H1 (cell line): ENCODE data around the gene NSUN4. TPM values are rescaled to one million over a fixed set of nuclear protein-coding genes. Genes with fewer than 3 reads are reported as not detected.

ENCODE experiments used
- CTCF ChIA-PET: fragments of 300-600 bp; sonication (Branson Sonifier 250); formaldehyde crosslinking; loops from one replicate; lab custom pipeline; 2021; ENCODE audit not compliant: partially characterized antibody; lab: Charles Lee
- POLR2A ChIA-PET: fragments of 300-600 bp; sonication (Branson Sonifier 250); formaldehyde crosslinking; loops from one replicate; lab custom pipeline; 2021; ENCODE audit warnings: inconsistent platforms; ENCODE audit not compliant: partially characterized antibody; lab: Charles Lee
- DNase-seq, 2 experiments: peaks; one replicate each; pipeline versions ENCODE4 v3.0.0 to v3.0.0-alpha.2; 2010 to 2022; ENCODE audit warnings: low spot score in 2 of 2, low read depth in 1 of 2, mixed read lengths in 1 of 2
- FAIRE-seq: peaks from 2 replicates; lab custom pipeline; 2011; peaks lifted over from hg19 to GRCh38; lab: Jason Lieb, UNC
- H2AFZ ChIP-seq: 2 replicates; pipeline ENCODE4 v1.8.1; 2012; ENCODE audit warnings: low read length, inconsistent platforms
- H2AK5ac ChIP-seq: 2 replicates; pipeline ENCODE4 v1.6.1; 2013; ENCODE audit warnings: low read depth, low read length
- H2BK120ac ChIP-seq: replicated peaks from 2 replicates; pipeline ENCODE3; 2013; ENCODE audit warnings: low read depth, low read length, inconsistent platforms
- H2BK12ac ChIP-seq: 2 replicates; pipeline ENCODE4 v1.6.1; 2013; ENCODE audit warnings: low read depth, low read length
- H2BK15ac ChIP-seq: 2 replicates; pipeline ENCODE4 v1.6.1; 2013; ENCODE audit warnings: low read length
- H2BK20ac ChIP-seq: 2 replicates; pipeline ENCODE4 v1.6.1; 2013; ENCODE audit warnings: low read length
- H2BK5ac ChIP-seq: 2 replicates; pipeline ENCODE4 v1.6.1; 2013; ENCODE audit warnings: low read depth, low read length
- H3K14ac ChIP-seq: 2 replicates; pipeline ENCODE4 v1.6.1; 2013; ENCODE audit warnings: inconsistent platforms; ENCODE audit not compliant: insufficient read length
- H3K18ac ChIP-seq: 2 replicates; pipeline ENCODE4 v1.6.1; 2013; ENCODE audit warnings: low read length; ENCODE audit errors: extremely low read depth
- H3K23ac ChIP-seq: 2 replicates; pipeline ENCODE4 v1.6.1; 2013; ENCODE audit warnings: inconsistent platforms; ENCODE audit not compliant: insufficient read length
- H3K23me2 ChIP-seq: 2 replicates; pipeline ENCODE4 v1.6.1; 2013; ENCODE audit warnings: low read depth, low read length
- H3K27ac ChIP-seq: 2 replicates; pipeline ENCODE4 v1.6.1; 2011; ENCODE audit warnings: low read depth, low read length, inconsistent platforms
- H3K27me3 ChIP-seq, 4 experiments: replicated peaks in 1 of 4; 1 replicate in 1 of 4; 2 replicates in 3 of 4; pipeline versions ENCODE4 v1.6.1 to v1.8.1; 2011 to 2013; ENCODE audit warnings: low read length in 3 of 4, mild to moderate bottlenecking in 3 of 4, inconsistent platforms in 2 of 4, mixed read lengths in 2 of 4, moderate library complexity in 1 of 4; ENCODE audit not compliant: control insufficient read depth in 3 of 4, insufficient read depth in 3 of 4; ENCODE audit errors: extremely low read depth in 1 of 4
- H3K36me3 ChIP-seq, 4 experiments: 2 replicates each; pipeline versions ENCODE4 v1.6.1 to v1.8.1; 2011 to 2013; ENCODE audit warnings: mild to moderate bottlenecking in 4 of 4, low read length in 3 of 4, moderate library complexity in 2 of 4, control low read depth in 1 of 4, inconsistent platforms in 1 of 4; ENCODE audit not compliant: insufficient read depth in 4 of 4, control insufficient read depth in 2 of 4
- H3K4ac ChIP-seq: replicated peaks from 2 replicates; pipeline ENCODE3; 2013; ENCODE audit warnings: low read length, low read depth, mixed read lengths, inconsistent platforms; ENCODE audit not compliant: insufficient read length
- H3K4me1 ChIP-seq, 4 experiments: replicated peaks in 1 of 4; 1 replicate in 1 of 4; 2 replicates in 3 of 4; pipeline versions ENCODE4 v1.6.1 to v1.8.1; 2011 to 2013; ENCODE audit warnings: low read length in 3 of 4, inconsistent platforms in 2 of 4, mixed read lengths in 1 of 4; ENCODE audit not compliant: insufficient read depth in 4 of 4, control insufficient read depth in 3 of 4
- H3K4me2 ChIP-seq, 2 experiments: 2 replicates each; pipeline versions ENCODE4 v1.6.1 to v1.8.1; 2011 to 2013; ENCODE audit warnings: low read depth in 2 of 2, low read length in 2 of 2, control low read depth in 1 of 2, inconsistent platforms in 1 of 2, mild to moderate bottlenecking in 1 of 2; ENCODE audit not compliant: insufficient read depth in 1 of 2
- H3K4me3 ChIP-seq, 4 experiments: fragments of 200-600, 300-600 bp in 1 of 4; sonication (generic), shearing (Covaris generic), sonication (Bioruptor Twin) in 1 of 4; 2 replicates each; pipeline versions ENCODE4 v1.5.1 to v1.8.1; 2011 to 2016; ENCODE audit warnings: low read length in 4 of 4, low read depth in 3 of 4, control low read depth in 2 of 4, inconsistent platforms in 2 of 4, mild to moderate bottlenecking in 2 of 4, mixed read lengths in 1 of 4, moderate library complexity in 1 of 4; ENCODE audit not compliant: insufficient read depth in 2 of 4; ENCODE audit errors: extremely low read depth in 1 of 4
- H3K56ac ChIP-seq: replicated peaks from 2 replicates; pipeline ENCODE3; 2013; ENCODE audit warnings: low read depth, mild to moderate bottlenecking, mixed read lengths, low read length, inconsistent platforms; ENCODE audit not compliant: insufficient read length
- H3K79me1 ChIP-seq: 2 replicates; pipeline ENCODE4 v1.6.1; 2013; ENCODE audit warnings: low read depth, low read length, control low read depth
- H3K79me2 ChIP-seq, 2 experiments: 2 replicates each; pipeline versions ENCODE4 v1.6.1 to v1.8.1; 2012 to 2013; ENCODE audit warnings: low read length in 2 of 2, mild to moderate bottlenecking in 2 of 2, inconsistent platforms in 1 of 2; ENCODE audit not compliant: insufficient read depth in 2 of 2, control insufficient read depth in 1 of 2
- H3K9ac ChIP-seq, 4 experiments: replicated peaks in 1 of 4; 1 replicate in 1 of 4; 2 replicates in 3 of 4; pipeline versions ENCODE4 v1.6.1 to v1.8.1; 2011 to 2013; ENCODE audit warnings: low read depth in 3 of 4, low read length in 3 of 4, control low read depth in 2 of 4, mild to moderate bottlenecking in 2 of 4, moderate library complexity in 2 of 4, inconsistent platforms in 1 of 4; ENCODE audit errors: extremely low read depth in 1 of 4
- H3K9me3 ChIP-seq, 2 experiments: 2 replicates each; pipeline versions ENCODE4 v1.6.1 to v1.8.1; 2012 to 2013; ENCODE audit warnings: mild to moderate bottlenecking in 2 of 2, moderate library complexity in 2 of 2, control low read depth in 1 of 2, inconsistent platforms in 1 of 2, low read depth in 1 of 2, low read length in 1 of 2, mixed read lengths in 1 of 2; ENCODE audit not compliant: insufficient read depth in 2 of 2
- H4K20me1 ChIP-seq, 2 experiments: replicated peaks in 1 of 2; 2 replicates each; pipeline versions ENCODE3 to v1.8.1; 2011 to 2013; ENCODE audit warnings: inconsistent platforms in 2 of 2, low read length in 2 of 2, mild to moderate bottlenecking in 1 of 2; ENCODE audit not compliant: insufficient read depth in 2 of 2, control insufficient read depth in 1 of 2
- H4K5ac ChIP-seq: 2 replicates; pipeline ENCODE4 v1.6.1; 2013; ENCODE audit warnings: low read length, low read depth, mixed read lengths, inconsistent platforms; ENCODE audit not compliant: insufficient read length
- H4K8ac ChIP-seq: 2 replicates; pipeline ENCODE4 v1.8.0; 2013; ENCODE audit warnings: mild to moderate bottlenecking, moderate library complexity, low read length, inconsistent platforms; ENCODE audit not compliant: insufficient read depth; ENCODE audit errors: extremely low read depth
- H4K91ac ChIP-seq: replicated peaks from 2 replicates; pipeline ENCODE3; 2013; ENCODE audit warnings: low read length, mixed read lengths, inconsistent platforms; ENCODE audit not compliant: insufficient read length
- BCL11A ChIP-seq, 2 experiments: IDR thresholded peaks; one replicate each; pipeline ENCODE4 v1.6.1; 2011; ENCODE audit warnings: low read depth in 2 of 2, low read length in 2 of 2, mild to moderate bottlenecking in 2 of 2
- CHD1 ChIP-seq: IDR thresholded peaks from 2 replicates; pipeline ENCODE4 v1.6.1; 2012; ENCODE audit warnings: low read depth, low read length, improper control_type of control experiment
- JUN ChIP-seq: IDR thresholded peaks from 2 replicates; pipeline ENCODE4 v1.6.1; 2011; ENCODE audit warnings: low read depth, mild to moderate bottlenecking, improper control_type of control experiment, low read length
- MAFK ChIP-seq: IDR thresholded peaks from 2 replicates; pipeline ENCODE4 v1.6.1; 2012; ENCODE audit warnings: low read depth, mild to moderate bottlenecking, improper control_type of control experiment, low read length
- POLR2A ChIP-seq, 2 experiments: IDR thresholded peaks; 1 replicate in 1 of 2; 2 replicates in 1 of 2; pipeline ENCODE4 v1.6.1; 2011; ENCODE audit warnings: low read depth in 2 of 2, low read length in 2 of 2, mild to moderate bottlenecking in 2 of 2; ENCODE audit errors: control extremely low read depth in 1 of 2
- POLR2AphosphoS5 ChIP-seq: IDR thresholded peaks from 2 replicates; pipeline ENCODE4 v1.6.1; 2011; ENCODE audit warnings: low read depth, low read length
- RAD21 ChIP-seq, 2 experiments: IDR thresholded peaks in 1 of 2; conservative IDR thresholded peaks in 1 of 2; 2 replicates each; pipeline ENCODE4 v1.6.1; 2011; ENCODE audit warnings: low read depth in 2 of 2, low read length in 2 of 2, improper control_type of control experiment in 1 of 2, inconsistent platforms in 1 of 2, mild to moderate bottlenecking in 1 of 2, moderate library complexity in 1 of 2
- RNF2 ChIP-seq: fragments of 200-900, 300-1000 bp; sonication (generic); IDR thresholded peaks from 2 replicates; pipeline ENCODE4 v1.7.1; 2016; ENCODE audit warnings: borderline replicate concordance, low read depth, mild to moderate bottlenecking, antibody characterized with exemption, low read length; ENCODE audit not compliant: poor library complexity, severe bottlenecking; ENCODE audit errors: missing control alignments
- SAP30 ChIP-seq: fragments of 300-600 bp; sonication (generic); IDR thresholded peaks from 2 replicates; pipeline ENCODE4 v1.7.1; 2012; ENCODE audit warnings: low read length, moderate library complexity, mild to moderate bottlenecking, inconsistent platforms; ENCODE audit not compliant: insufficient read depth, insufficient replicate concordance
- SP1 ChIP-seq: IDR thresholded peaks from 2 replicates; pipeline ENCODE4 v1.6.1; 2011; ENCODE audit warnings: low read depth, low read length
- TEAD4 ChIP-seq: IDR thresholded peaks from 2 replicates; pipeline ENCODE4 v1.6.1; 2012; ENCODE audit warnings: low read depth, low read length, inconsistent platforms, mixed read lengths
- WGBS, 2 experiments: shearing (Covaris generic) in 1 of 2; methylation state at CpG; one replicate each; pipeline versions ENCODE4 v1.1.6 to v1.1.7; 2013 to 2015; ENCODE audit warnings: low lambda C conversion rate in 2 of 2, mixed read lengths in 2 of 2, inconsistent platforms in 1 of 2, low coverage in 1 of 2, missing lambda C conversion rate in 1 of 2; ENCODE audit not compliant: insufficient replicate concordance in 2 of 2, insufficient coverage in 1 of 2, insufficient read length in 1 of 2; ENCODE audit errors: extremely low coverage in 1 of 2, missing lambda C conversion rate in 1 of 2; 5-methylcytosine and 5-hydroxymethylcytosine counted together
- polyA plus RNA-seq, 7 experiments: library from polyadenylated mRNA; depleted of rRNA in 3 of 7; stranded (reverse) in 5 of 7; unstranded in 2 of 7; fragments of >200 nt in 5 of 7; fragments of 200-250 nt in 2 of 7; gene quantifications; 1 replicate in 5 of 7; 2 replicates in 1 of 7; 4 replicates in 1 of 7; pipeline versions ENCODE4 v1.2.1 to v1.2.3, GENCODE V29; 2011 to 2013; ENCODE audit warnings: missing spikeins in 2 of 7, mixed read lengths in 2 of 7
- total RNA-seq: library from RNA; stranded (reverse); fragmentation: NEBNext Ultra II Directional; extraction: Animal tissue kit (Norgen Biotek cat#: 25700); gene quantifications from 2 replicates; pipeline ENCODE4 v1.2.1, GENCODE V29; 2021

The NSUN4 gene
- total and polyA plus RNA-seq, 2 of the 8 experiments (the other 6 are each of a cell fraction or from before 2014, with no cell fraction given): 9.7 to 15.7 TPM

GRCh38 chr1:46303038-46303871 lies 37.4 kb upstream of the NSUN4 start, which contains the start of the genes LRRC41 and UQCRH:
Gene LRRC41, minus strand, starts transcription at chr1:46303616. Its CDS starts 294 bp downstream, at chr1:46303322.
Gene UQCRH, plus strand, starts transcription at chr1:46303698. Its CDS starts 69 bp downstream, at chr1:46303767.
- Histone ChIP-seq H3K4me2 (peak within 1 kb of the TSS; percentile 80 to 91), H3K18ac (peak within 1 kb of the TSS; percentile 63; the same call in 1 of the 2 replicates), H3K4me3 (peak within 1 kb of the TSS; percentile 84 to 97 (median 90)), H2BK20ac (no peak within 1 kb of the TSS), H3K79me1 (no peaks in the 10 kb centered on the region), H3K4ac (peak within 1 kb of the TSS; percentile 73), H3K4me1 (peaks cover 5 to 17% (median 14%) of the 10 kb centered on the region in 4 experiments), H2AFZ (0 out of 2 replicates have a peak within 1 kb of the TSS, but pooled peaks have one; percentile 64), H3K9me3 (no peaks in the 10 kb centered on the region), H2BK5ac (peak within 1 kb of the TSS; percentile 71), H3K27me3 (no peaks in the 10 kb centered on the region), H3K27ac (peak within 1 kb of the TSS; percentile 92), H3K14ac (no peak within 1 kb of the TSS), H2BK120ac (no peak within 1 kb of the TSS), H4K91ac (peak within 1 kb of the TSS; percentile 72), H2BK12ac (peak within 1 kb of the TSS; percentile 62; the same call in 1 of the 2 replicates), H3K23ac (no peak within 1 kb of the TSS), H3K56ac (peak within 1 kb of the TSS; percentile 57), H4K5ac (peak within 1 kb of the TSS; percentile 76), H2BK15ac (no peak within 1 kb of the TSS), H3K79me2 (peaks cover 40 to 83% of the 10 kb centered on the region in 2 experiments), H4K8ac (peak within 1 kb of the TSS; percentile 96), H3K36me3 (peaks cover 0 to 8% (median 0%) of the 10 kb centered on the region in 4 experiments; a peak in 2 of 8 replicates), H3K23me2 (peaks cover 8% of the 10 kb centered on the region; the same call in 1 of the 2 replicates), H4K20me1 (peaks cover 8 to 9% of the 10 kb centered on the region in 2 experiments), H3K9ac (peak within 1 kb of the TSS; percentile 84 to 87 (median 84)), H2AK5ac (0 out of 2 replicates have a peak within 1 kb of the TSS, but pooled peaks have one; percentile 41)
- ChIA-PET CTCF (interaction anchor here (0.6 to 2.3 kb wide), 12 partner anchors 13 to 858 kb away, joined by 3 to 21 read pairs (median 4); partner anchors contain the start of gene NSUN4), POLR2A (interaction anchor here (0.6 to 33.1 kb wide), 25 partner anchors 8 to 110 kb away, joined by 3 to 689 read pairs (median 6); partner anchors contain the start of genes NSUN4 and RAD54L)
- FAIRE-seq: peak; percentile 42
- peak; percentile 93 to 97 for DNase-seq
- WGBS, 2 experiments: 0% methylated on average over 54 of the region's 61 CpGs; no CpG with 5 or more reads in 1 of the 2 experiments
- TF ChIP-seq RAD21 (IDR thresholded peaks at IDR 0.05 in 1 of 2, conservative IDR thresholded peaks at IDR 0.05 in 1 of 2; ENCODE audit: low read depth in 2 of 2, low read length in 2 of 2): no peak
- TF ChIP-seq RNF2: no peak
- no peak for TF ChIP-seq JUN
- peak; percentile 78 for TF ChIP-seq POLR2AphosphoS5
- no peak for TF ChIP-seq TEAD4
- TF ChIP-seq SAP30: peak; percentile 50
- peak; percentile 62 to 94 for TF ChIP-seq POLR2A (IDR thresholded peaks at IDR 0.05; ENCODE audit: control extremely low read depth in 1 of 2, low read depth in 2 of 2, low read length in 2 of 2)
- TF ChIP-seq SP1: no peak
- no peak for TF ChIP-seq BCL11A (IDR thresholded peaks at IDR 0.05; ENCODE audit: low read depth in 2 of 2, low read length in 2 of 2)
- TF ChIP-seq CHD1: peak; percentile 95
- no peak for TF ChIP-seq MAFK
